22Rv1 (cell line): ENCODE results near the gene IL36RN.

Experiments
- CTCF ChIP-seq: fragments of 450-650 bp; IDR thresholded peaks from 2 replicates; pipeline ENCODE4 v1.5.1; 2017; ENCODE audit warnings: mild to moderate bottlenecking
- ZFX ChIP-seq: fragments of 450-650 bp; IDR thresholded peaks from 2 replicates; pipeline ENCODE4 v1.6.1; 2017; ENCODE audit warnings: antibody characterized with exemption, borderline replicate concordance

GRCh38 chr2:113058411-113058994 is 495 bp upstream of the IL36RN start:
- TF ChIP-seq CTCF (no peak), ZFX (no peak)
